ENCODE measurements around the gene HDGFL3.

Gene HDGFL3

DNA sequence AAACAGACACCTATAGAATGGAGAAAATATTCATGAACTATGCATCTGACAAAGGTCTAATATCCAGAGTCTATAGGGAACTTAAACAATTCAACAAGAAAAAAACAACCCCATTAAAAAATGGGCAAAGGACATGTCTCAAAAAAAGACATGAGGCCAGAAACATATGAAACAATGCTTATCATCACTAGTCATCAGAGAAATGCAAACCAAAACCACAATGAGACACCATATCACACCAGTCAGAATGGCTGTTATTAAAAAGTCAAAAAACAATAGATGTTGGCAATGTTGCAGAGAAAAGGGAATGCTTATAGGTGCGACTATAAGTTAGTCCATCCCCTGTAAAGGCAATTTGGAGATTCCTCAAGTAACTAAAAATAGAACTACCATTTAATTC lies 11.4 kb upstream of the HDGFL3 start:
- H3K36me3 ChIP-seq (ENCODE audit: insufficient read depth, low read length) = no peaks in the 10 kb centered on the region

DNA sequence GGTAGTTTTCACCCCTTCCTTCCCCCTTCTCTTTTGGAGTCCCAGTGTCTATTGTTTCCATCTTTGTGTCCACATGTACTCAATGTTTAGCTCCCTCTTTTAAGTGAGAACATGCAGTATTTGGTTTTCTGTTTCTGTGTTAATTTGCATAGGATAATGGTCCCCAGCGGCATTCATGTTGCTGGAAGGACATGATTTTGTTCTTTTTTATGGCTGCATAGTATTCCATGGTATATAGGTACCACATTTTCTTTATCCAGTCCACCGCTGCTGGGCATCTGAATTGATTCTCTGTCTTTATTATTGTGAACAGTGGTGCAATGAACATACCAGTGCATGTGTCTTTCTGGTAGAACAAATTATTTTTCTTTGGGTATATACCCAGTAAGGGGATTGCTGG lies 7.7 kb upstream of the HDGFL3 start:
- no peaks in the 10 kb centered on the region for H3K9me3 ChIP-seq (ENCODE audit: low read depth, low read length)
- H3K9ac ChIP-seq (ENCODE audit: insufficient read length) = no peak overlapping the region
- no peak for DNase-seq (ENCODE audit: low read depth, low spot score)
- H3K36me3 ChIP-seq (ENCODE audit: insufficient read depth, low read length) = no peaks in the 10 kb centered on the region
- TF ChIP-seq POLR2AphosphoS5 (IDR thresholded peaks at IDR 0.05; ENCODE audit: borderline replicate concordance, low read depth, low read length) = no peak
- no peak for TF ChIP-seq FOXP2 (optimal IDR thresholded peaks at IDR 0.05; ENCODE audit: control extremely low read depth, extremely low read length, insufficient read depth)
- no peak overlapping the region for H3K4me3 ChIP-seq
- no peak overlapping the region for H3K27ac ChIP-seq

More for the DNA sequence above, 11.4 kb upstream of the HDGFL3 start:
- H3K4me3 ChIP-seq = no peak overlapping the region
- no peaks in the 10 kb centered on the region for H3K9me3 ChIP-seq (ENCODE audit: low read depth, low read length)
- no peak for TF ChIP-seq FOXP2 (optimal IDR thresholded peaks at IDR 0.05; ENCODE audit: control extremely low read depth, extremely low read length, insufficient read depth)
- TF ChIP-seq POLR2AphosphoS5 (IDR thresholded peaks at IDR 0.05; ENCODE audit: borderline replicate concordance, low read depth, low read length) = no peak
- no peak for TF ChIP-seq EZH2 (IDR thresholded peaks at IDR 0.05)
- no peak overlapping the region for H3K9ac ChIP-seq (ENCODE audit: insufficient read length)
- H3K27ac ChIP-seq = no peak overlapping the region
- no peak for DNase-seq (ENCODE audit: low read depth, low spot score)

DNA sequence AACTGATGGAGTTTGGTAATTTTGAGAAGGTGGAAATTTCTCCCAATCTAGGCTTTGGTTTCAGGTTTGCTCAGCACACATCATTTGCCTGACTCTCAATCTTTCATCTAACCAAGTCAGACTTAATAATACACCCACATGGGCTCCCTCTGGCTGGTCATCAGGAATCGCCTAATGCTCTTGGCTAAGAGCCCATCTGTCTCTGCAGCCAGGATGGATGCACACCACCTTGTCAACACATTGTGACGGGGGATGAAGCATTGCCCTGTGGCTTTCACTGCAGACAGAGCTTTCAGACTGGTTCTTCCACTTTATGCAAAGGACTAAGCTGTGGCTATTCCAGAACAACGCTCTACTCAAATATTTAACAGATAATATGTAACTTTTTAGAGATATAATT lies 3.0 kb upstream of the HDGFL3 start:
- no peaks in the 10 kb centered on the region for H3K36me3 ChIP-seq (ENCODE audit: insufficient read depth, low read length)
- H3K9ac ChIP-seq (ENCODE audit: insufficient read length) = no peak overlapping the region
- DNase-seq (ENCODE audit: low read depth, low spot score) = no peak
- H3K27ac ChIP-seq = no peak overlapping the region
- H3K9me3 ChIP-seq (ENCODE audit: low read depth, low read length) = no peaks in the 10 kb centered on the region
- H3K4me3 ChIP-seq = no peak overlapping the region
- TF ChIP-seq EZH2 (IDR thresholded peaks at IDR 0.05) = no peak
- TF ChIP-seq POLR2AphosphoS5 (IDR thresholded peaks at IDR 0.05; ENCODE audit: borderline replicate concordance, low read depth, low read length) = no peak
- TF ChIP-seq FOXP2 (optimal IDR thresholded peaks at IDR 0.05; ENCODE audit: control extremely low read depth, extremely low read length, insufficient read depth) = no peak

DNA sequence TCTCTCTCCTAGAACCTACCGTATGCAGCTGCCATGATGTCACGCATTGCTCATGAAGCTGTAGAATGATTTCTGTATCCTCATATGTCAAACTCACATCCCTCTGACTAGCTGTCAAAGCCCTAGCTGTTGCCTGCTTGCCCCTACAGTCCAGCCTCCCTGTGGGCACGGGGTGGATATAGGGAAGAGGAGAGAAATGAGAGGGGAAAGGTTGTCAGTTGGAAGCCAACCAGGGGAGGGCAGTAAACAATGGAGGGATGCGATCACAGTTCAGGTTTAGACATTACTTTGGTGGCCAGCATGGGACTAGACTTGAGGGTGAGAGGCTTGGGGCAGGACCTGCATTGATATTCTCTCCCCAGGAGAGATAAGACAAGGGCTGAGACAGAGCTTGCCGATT lies 1.7 kb upstream of the HDGFL3 start:
- no peak for DNase-seq (ENCODE audit: low read depth, low spot score)
- Histone ChIP-seq H3K36me3 (ENCODE audit: insufficient read depth, low read length) (no peaks in the 10 kb centered on the region), H3K9me3 (ENCODE audit: low read depth, low read length) (no peaks in the 10 kb centered on the region), H3K4me3 (no peak overlapping the region), H3K27ac (no peak overlapping the region), H3K9ac (ENCODE audit: insufficient read length) (no peak overlapping the region)
- TF ChIP-seq POLR2AphosphoS5 (IDR thresholded peaks at IDR 0.05; ENCODE audit: borderline replicate concordance, low read depth, low read length) = no peak
- no peak for TF ChIP-seq EZH2 (IDR thresholded peaks at IDR 0.05)
- TF ChIP-seq FOXP2 (optimal IDR thresholded peaks at IDR 0.05; ENCODE audit: control extremely low read depth, extremely low read length, insufficient read depth) = no peak

DNA sequence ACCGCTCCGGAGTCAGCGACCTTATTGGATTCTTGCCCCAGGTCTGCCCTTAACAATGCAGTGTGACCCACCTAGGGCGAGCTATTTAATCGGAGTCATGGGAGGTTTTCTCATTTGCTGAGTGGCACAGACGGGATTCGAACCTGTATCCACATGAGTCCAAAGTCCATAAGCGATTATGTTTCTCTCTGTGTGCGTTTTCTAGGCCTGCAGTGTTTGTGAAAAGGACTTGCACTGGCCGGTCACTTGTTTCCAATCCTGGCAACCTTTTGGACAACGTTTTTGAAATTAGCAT lies 691 bp upstream of the HDGFL3 start:
- no peak for TF ChIP-seq FOXP2 (optimal IDR thresholded peaks at IDR 0.05; ENCODE audit: control extremely low read depth, extremely low read length, insufficient read depth)
- TF ChIP-seq EZH2 (IDR thresholded peaks at IDR 0.05) = no peak
- TF ChIP-seq POLR2AphosphoS5 (IDR thresholded peaks at IDR 0.05; ENCODE audit: borderline replicate concordance, low read depth, low read length) = no peak
- no peaks in the 10 kb centered on the region for H3K36me3 ChIP-seq (ENCODE audit: insufficient read depth, low read length)
- H3K9me3 ChIP-seq (ENCODE audit: low read depth, low read length) = no peaks in the 10 kb centered on the region
- peak overlapping the region; percentile 89 for H3K4me3 ChIP-seq
- DNase-seq (ENCODE audit: low read depth, low spot score) = no peak
- no peak overlapping the region for H3K27ac ChIP-seq
- peak overlapping the region; percentile 80 for H3K9ac ChIP-seq (ENCODE audit: insufficient read length)

DNA sequence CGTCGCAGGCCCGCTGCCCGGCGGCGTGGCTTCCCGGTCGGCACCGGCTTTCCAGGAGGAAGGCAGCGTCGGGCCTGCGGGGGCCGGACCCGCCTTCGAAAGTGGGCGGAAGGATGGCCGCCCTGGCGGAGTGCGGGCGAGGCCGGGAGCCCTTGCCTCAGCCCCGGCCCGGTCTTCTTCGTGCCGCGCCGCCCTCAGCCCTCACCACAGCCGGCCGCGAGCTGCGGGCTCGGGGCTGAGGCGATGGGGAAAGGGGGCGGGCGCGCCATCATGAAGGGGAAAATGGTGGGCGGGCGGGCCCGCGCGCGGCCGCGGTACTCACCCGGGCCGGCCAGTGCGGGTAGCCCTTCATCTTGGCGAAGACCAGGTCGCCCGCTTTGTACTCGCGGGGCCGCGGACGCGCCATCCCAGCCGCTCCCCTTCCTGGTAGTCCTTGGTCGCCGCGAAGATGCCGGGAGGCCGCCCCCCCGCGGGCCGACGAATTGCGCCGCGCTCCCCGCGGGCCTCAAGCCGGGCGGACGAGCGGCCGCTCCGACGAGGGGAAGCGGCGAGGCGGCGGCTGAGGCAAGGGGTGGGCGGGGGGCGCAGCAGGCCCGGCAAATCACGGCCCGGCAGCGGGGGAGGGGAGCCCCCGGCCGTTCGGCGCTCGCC lies 489 bp downstream of the HDGFL3 start:
- Histone ChIP-seq H3K36me3 (ENCODE audit: insufficient read depth, low read length) (no peaks in the 10 kb centered on the region), H3K9ac (ENCODE audit: insufficient read length) (peak overlapping the region; percentile 83), H3K4me3 (peak overlapping the region; percentile 89), H3K9me3 (ENCODE audit: low read depth, low read length) (no peaks in the 10 kb centered on the region), H3K27ac (no peak overlapping the region)
- TF ChIP-seq POLR2AphosphoS5 (IDR thresholded peaks at IDR 0.05; ENCODE audit: borderline replicate concordance, low read depth, low read length) (no peak), EZH2 (IDR thresholded peaks at IDR 0.05) (no peak), FOXP2 (optimal IDR thresholded peaks at IDR 0.05; ENCODE audit: control extremely low read depth, extremely low read length, insufficient read depth) (no peak)
- no peak for DNase-seq (ENCODE audit: low read depth, low spot score)

DNA sequence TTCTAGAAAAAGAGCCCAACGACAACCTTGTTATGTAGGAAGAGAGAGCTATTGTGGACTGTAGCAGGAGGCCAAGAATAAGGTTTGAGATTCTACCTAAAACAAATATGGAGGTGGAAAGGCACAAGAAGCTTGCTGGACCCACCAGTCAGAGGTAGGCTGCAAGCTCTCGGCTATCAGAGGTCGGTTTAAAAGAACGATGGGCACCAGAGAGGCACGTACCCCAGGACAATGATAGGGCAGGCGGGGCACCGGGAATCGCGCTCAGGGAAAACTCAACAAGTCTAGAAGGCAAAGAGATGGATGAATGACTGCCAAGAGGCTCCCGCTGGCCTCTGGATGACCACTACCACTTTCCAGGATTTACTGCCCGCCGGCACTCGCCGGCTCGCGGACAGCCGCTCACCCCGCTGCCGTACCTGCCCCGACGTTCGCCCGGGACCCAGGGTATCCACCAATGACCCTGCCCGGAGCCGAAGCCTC lies 1.1 kb downstream of the HDGFL3 start:
- TF ChIP-seq FOXP2 (optimal IDR thresholded peaks at IDR 0.05; ENCODE audit: control extremely low read depth, extremely low read length, insufficient read depth) (no peak), POLR2AphosphoS5 (IDR thresholded peaks at IDR 0.05; ENCODE audit: borderline replicate concordance, low read depth, low read length) (no peak)
- no peak for DNase-seq (ENCODE audit: low read depth, low spot score)
- H3K4me3 ChIP-seq = peak overlapping the region; percentile 89
- H3K9me3 ChIP-seq (ENCODE audit: low read depth, low read length) = no peaks in the 10 kb centered on the region
- H3K27ac ChIP-seq = no peak overlapping the region
- H3K36me3 ChIP-seq (ENCODE audit: insufficient read depth, low read length) = no peaks in the 10 kb centered on the region
- H3K9ac ChIP-seq (ENCODE audit: insufficient read length) = peak overlapping the region; percentile 83

DNA sequence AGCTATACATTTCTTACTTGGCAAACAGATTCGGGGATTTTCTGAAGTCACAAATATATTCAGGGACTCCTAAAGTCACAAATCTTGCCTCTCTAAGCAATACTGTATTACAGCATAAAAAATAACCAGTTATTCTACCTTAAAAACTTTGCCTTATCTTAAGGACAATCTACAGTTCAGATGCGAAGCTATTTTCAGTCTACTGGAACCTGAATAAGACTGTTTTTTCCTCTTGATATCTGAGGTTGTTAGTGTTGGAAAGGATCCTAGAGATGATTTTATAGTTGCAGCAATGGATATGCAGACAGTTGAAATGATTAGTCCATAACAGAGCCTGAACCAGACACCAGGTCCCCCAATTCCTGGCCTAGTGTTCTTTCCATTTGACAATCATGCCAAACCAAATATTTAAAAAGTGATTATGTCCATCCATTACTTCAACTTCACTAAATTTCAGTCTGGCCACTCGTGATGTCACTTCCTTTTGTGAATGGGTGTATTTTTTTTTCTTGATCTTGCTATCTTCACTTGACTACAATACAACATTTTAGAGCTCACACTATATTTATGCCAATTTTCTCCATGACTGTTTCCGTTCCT lies 1.8 kb downstream of the HDGFL3 start:
- DNase-seq (ENCODE audit: low read depth, low spot score) = no peak
- no peak overlapping the region for H3K27ac ChIP-seq
- no peaks in the 10 kb centered on the region for H3K36me3 ChIP-seq (ENCODE audit: insufficient read depth, low read length)
- H3K9ac ChIP-seq (ENCODE audit: insufficient read length) = peak overlapping the region; percentile 83
- TF ChIP-seq FOXP2 (optimal IDR thresholded peaks at IDR 0.05; ENCODE audit: control extremely low read depth, extremely low read length, insufficient read depth) (no peak), EZH2 (IDR thresholded peaks at IDR 0.05) (no peak), POLR2AphosphoS5 (IDR thresholded peaks at IDR 0.05; ENCODE audit: borderline replicate concordance, low read depth, low read length) (no peak)
- H3K4me3 ChIP-seq = peak overlapping the region; percentile 89
- no peaks in the 10 kb centered on the region for H3K9me3 ChIP-seq (ENCODE audit: low read depth, low read length)

DNA sequence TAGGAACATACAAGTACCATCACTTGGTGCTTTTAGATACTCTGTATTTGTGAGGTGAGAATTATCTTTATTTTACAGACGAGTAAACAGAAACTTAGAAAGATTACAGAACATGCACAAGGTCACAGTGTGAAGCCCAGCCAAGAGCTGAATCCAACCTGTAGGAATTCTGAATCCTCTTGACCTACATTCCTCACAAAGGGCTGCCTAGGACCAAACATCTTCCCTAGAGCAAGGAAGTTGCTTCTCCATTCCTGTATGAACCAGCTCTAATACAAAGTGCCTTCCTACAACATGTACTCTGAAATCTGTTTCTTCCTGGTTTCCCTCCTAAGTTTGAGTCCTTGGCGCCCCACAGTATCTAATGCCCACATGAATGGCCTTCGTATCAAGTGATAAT lies 2.9 kb downstream of the HDGFL3 start:
- no peak for DNase-seq (ENCODE audit: low read depth, low spot score)
- no peaks in the 10 kb centered on the region for H3K36me3 ChIP-seq (ENCODE audit: insufficient read depth, low read length)
- H3K9me3 ChIP-seq (ENCODE audit: low read depth, low read length) = no peaks in the 10 kb centered on the region
- TF ChIP-seq EZH2 (IDR thresholded peaks at IDR 0.05) (no peak), POLR2AphosphoS5 (IDR thresholded peaks at IDR 0.05; ENCODE audit: borderline replicate concordance, low read depth, low read length) (no peak), FOXP2 (optimal IDR thresholded peaks at IDR 0.05; ENCODE audit: control extremely low read depth, extremely low read length, insufficient read depth) (no peak)
- H3K4me3 ChIP-seq = no peak overlapping the region
- no peak overlapping the region for H3K27ac ChIP-seq
- no peak overlapping the region for H3K9ac ChIP-seq (ENCODE audit: insufficient read length)
